GM12878 (cell line): ENCODE data around the gene OTUB1.
A peak's percentile ranks its signal among the peaks of the same experiment; 100 is the strongest.

Source experiments
- CBX5 ChIP-seq: sonication (generic); IDR thresholded peaks from 2 replicates; pipeline ENCODE4 v1.6.1; 2016; ENCODE audit warnings: low read depth, moderate library complexity, mild to moderate bottlenecking, inconsistent platforms
- EZH2 ChIP-seq: IDR thresholded peaks from 2 replicates; pipeline ENCODE4 v1.6.1; 2012; ENCODE audit warnings: low read depth, mild to moderate bottlenecking, control low read depth, inconsistent platforms, low read length, borderline replicate concordance; ENCODE audit not compliant: control insufficient read depth
- NBN ChIP-seq: fragments of 450-650 bp; IDR thresholded peaks from 2 replicates; pipeline ENCODE4 v1.6.1; 2016
- NRF1 ChIP-seq: conservative IDR thresholded peaks from 2 replicates; pipeline ENCODE4 v1.6.1; 2011; ENCODE audit warnings: mild to moderate bottlenecking, low read depth, low read length, improper control_type of control experiment
- SIX5 ChIP-seq: IDR thresholded peaks from 2 replicates; pipeline ENCODE4 v1.6.1; 2011; ENCODE audit warnings: mild to moderate bottlenecking, low read depth, low read length, moderate library complexity; ENCODE audit not compliant: severe bottlenecking
- TF ChIP-seq, protein P1 (sequence below): fragments of 450-650 bp; IDR thresholded peaks from 2 replicates; pipeline ENCODE4 v1.6.1; 2014; ENCODE audit warnings: mild to moderate bottlenecking
- TF ChIP-seq, protein P2 (sequence below): IDR thresholded peaks from 2 replicates; pipeline ENCODE4 v1.6.1; 2011; ENCODE audit warnings: low read depth, low read length, improper control_type of control experiment, borderline replicate concordance
- TF ChIP-seq, protein P3 (sequence below), 3 experiments: IDR thresholded peaks in 2 of 3; conservative IDR thresholded peaks in 1 of 3; 2 replicates each; pipeline ENCODE4 v1.5.1; 2011; ENCODE audit warnings: low read depth in 3 of 3, low read length in 3 of 3, mild to moderate bottlenecking in 3 of 3, control low read depth in 2 of 3, moderate library complexity in 2 of 3, inconsistent platforms in 1 of 3, mixed read lengths in 1 of 3; ENCODE audit not compliant: control insufficient read depth in 2 of 3, insufficient read depth in 1 of 3; ENCODE audit errors: extremely low read depth in 1 of 3

DNA sequence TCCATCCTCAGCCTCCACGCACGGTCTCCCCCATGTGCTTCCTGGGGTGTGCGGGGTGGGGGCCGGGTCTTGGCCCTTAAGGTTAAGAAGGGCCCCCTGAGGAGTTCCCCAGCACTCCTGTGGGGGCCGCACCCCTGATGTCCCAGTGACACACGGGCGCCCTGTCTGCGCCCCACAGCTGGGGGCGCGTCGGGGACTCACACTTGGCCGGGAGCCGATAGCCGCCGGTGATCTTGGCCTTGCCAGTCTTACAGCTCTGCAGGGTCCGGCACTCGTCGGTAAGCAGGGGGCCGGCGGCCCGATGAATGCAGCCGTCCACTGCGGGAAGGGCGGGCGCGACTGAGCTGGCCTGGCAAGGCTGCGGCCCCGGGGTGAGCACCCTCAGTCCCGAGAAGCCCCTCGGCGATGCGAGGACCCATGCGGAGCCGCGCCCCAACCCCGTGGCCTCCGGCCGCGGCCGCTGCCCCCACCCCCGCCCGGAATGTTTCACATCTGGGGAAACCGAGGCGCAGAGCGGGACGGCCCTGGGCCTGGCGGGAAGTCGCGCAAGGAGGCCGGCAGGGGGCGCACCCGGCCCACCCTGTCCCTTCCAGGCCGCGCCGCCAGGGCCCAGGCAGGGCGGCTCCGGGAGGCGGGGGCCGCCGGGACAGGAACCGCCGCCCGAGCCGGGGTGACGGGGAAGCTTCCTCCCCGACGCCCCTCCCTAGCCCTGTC lies 13.9 kb downstream of the OTUB1 start:
- TF ChIP-seq, protein P1, sequence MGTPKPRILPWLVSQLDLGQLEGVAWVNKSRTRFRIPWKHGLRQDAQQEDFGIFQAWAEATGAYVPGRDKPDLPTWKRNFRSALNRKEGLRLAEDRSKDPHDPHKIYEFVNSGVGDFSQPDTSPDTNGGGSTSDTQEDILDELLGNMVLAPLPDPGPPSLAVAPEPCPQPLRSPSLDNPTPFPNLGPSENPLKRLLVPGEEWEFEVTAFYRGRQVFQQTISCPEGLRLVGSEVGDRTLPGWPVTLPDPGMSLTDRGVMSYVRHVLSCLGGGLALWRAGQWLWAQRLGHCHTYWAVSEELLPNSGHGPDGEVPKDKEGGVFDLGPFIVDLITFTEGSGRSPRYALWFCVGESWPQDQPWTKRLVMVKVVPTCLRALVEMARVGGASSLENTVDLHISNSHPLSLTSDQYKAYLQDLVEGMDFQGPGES = no peak
- TF ChIP-seq SIX5 (no peak), NRF1 (no peak), CBX5 (no peak), NBN (no peak), EZH2 (no peak)
- TF ChIP-seq, protein P2, sequence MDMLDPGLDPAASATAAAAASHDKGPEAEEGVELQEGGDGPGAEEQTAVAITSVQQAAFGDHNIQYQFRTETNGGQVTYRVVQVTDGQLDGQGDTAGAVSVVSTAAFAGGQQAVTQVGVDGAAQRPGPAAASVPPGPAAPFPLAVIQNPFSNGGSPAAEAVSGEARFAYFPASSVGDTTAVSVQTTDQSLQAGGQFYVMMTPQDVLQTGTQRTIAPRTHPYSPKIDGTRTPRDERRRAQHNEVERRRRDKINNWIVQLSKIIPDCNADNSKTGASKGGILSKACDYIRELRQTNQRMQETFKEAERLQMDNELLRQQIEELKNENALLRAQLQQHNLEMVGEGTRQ = no peak
- TF ChIP-seq, protein P3, sequence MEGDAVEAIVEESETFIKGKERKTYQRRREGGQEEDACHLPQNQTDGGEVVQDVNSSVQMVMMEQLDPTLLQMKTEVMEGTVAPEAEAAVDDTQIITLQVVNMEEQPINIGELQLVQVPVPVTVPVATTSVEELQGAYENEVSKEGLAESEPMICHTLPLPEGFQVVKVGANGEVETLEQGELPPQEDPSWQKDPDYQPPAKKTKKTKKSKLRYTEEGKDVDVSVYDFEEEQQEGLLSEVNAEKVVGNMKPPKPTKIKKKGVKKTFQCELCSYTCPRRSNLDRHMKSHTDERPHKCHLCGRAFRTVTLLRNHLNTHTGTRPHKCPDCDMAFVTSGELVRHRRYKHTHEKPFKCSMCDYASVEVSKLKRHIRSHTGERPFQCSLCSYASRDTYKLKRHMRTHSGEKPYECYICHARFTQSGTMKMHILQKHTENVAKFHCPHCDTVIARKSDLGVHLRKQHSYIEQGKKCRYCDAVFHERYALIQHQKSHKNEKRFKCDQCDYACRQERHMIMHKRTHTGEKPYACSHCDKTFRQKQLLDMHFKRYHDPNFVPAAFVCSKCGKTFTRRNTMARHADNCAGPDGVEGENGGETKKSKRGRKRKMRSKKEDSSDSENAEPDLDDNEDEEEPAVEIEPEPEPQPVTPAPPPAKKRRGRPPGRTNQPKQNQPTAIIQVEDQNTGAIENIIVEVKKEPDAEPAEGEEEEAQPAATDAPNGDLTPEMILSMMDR (IDR thresholded peaks at IDR 0.05 in 2 of 3, conservative IDR thresholded peaks at IDR 0.05 in 1 of 3; ENCODE audit: control insufficient read depth in 2 of 3, extremely low read depth in 1 of 3, insufficient read depth in 1 of 3, low read depth in 3 of 3, low read length in 3 of 3) = peak; percentile 45 to 74 (median 63); a peak in 5 of 6 replicates
